Central memory CD4-positive, alpha-beta T cell (primary cell): ENCODE data around the gene UGT3A2.
A peak's percentile ranks its signal among the peaks of the same experiment; 100 is the strongest.

ENCODE experiments used
- DNase-seq: peaks from one replicate; pipeline ENCODE4 v3.0.0; 2022
- total RNA-seq, 3 experiments: gene quantifications; one replicate each; lab custom pipeline; 2026; lab: John Stamatoyannopoulos, UW

The UGT3A2 gene, protein sequence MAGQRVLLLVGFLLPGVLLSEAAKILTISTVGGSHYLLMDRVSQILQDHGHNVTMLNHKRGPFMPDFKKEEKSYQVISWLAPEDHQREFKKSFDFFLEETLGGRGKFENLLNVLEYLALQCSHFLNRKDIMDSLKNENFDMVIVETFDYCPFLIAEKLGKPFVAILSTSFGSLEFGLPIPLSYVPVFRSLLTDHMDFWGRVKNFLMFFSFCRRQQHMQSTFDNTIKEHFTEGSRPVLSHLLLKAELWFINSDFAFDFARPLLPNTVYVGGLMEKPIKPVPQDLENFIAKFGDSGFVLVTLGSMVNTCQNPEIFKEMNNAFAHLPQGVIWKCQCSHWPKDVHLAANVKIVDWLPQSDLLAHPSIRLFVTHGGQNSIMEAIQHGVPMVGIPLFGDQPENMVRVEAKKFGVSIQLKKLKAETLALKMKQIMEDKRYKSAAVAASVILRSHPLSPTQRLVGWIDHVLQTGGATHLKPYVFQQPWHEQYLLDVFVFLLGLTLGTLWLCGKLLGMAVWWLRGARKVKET
- 0 to 0.04 (median 0) reads per million in 3 experiments for total RNA-seq

DNA sequence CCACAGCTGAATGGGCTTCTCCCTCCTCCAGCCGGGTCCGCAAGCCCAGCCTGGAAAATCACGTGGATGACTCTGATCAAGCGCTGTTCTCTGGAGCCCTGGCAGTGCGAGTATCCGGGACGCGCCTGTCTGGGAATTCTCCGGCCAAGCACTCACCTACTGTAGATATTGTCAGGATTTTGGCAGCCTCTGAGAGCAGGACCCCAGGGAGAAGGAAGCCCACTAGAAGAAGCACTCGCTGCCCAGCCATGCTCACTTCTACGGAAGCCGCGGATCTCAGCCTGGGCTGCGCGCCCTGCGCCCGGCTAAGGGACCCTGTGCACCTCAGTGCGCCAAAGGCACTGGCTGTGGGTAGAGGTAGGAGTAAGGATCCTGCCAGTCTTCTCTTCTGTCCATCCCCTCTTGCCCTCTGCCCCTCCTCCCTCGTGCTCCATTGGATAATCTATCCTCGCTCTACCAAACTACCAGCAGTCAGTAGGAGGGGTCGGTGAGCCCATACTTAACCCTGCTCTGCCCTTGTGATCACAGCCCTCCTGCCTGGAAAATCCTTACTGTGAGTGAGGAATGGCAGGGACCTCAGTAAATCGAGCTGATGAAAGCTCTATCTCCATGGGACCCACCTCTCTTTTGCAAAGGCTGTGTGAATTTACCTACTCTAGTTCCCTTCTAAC, at the start of gene UGT3A2:
UGT3A2 (minus strand) TSS at position 343 of the 671 bp plus-strand sequence; CDS start at position 250, 93 bp downstream.
- no peak for DNase-seq

DNA sequence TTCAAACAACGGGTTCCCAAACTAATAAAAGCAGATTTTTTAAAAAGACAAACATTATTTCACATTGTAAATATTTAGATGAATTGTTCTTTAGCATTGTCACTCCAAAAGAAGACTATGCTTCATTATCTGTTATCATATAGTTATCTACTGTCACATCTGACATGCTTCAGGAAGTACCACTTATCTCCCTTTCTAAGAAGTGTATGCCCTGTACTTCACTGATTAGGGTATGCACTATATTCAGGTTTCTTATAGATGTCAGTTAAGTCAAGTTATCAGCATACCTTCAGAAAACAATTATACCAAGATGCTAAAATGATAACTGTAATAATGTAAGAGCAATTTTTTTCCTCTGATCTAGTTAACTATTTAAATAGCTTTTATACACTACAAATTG, 44.6 kb upstream of the UGT3A2 start:
- no peak for DNase-seq

DNA sequence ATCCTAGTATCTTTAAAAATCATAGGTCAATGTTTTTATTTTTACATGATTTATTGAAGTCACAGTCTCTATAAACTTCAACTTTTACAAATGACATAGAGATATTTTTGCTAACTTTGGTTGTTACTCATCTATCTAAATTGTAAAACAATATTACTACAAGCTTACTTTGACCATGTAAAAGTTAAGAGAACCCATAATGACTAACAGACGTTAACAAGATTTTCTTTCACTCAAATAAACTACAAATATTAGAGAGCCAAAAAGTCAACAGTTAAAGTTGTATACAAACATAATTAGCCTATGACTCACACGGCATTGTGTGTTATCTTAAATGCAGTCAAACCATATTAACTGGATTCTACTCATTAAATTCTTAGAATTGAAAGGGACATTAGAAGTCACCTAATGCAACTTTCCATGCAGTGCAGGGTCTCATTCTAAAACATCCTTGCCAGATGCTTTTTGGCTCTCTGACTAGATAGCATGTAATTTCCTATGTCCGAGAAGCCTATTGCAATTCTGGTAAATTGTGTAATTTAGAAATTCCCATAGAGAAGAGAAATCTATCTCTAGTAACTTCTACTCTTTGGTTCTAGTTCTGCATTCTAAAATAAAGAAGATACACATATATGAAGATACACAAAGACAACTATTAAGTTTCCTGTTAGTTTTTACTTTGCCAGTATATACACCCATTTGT, 42.2 kb upstream of the UGT3A2 start:
- no peak for DNase-seq

DNA sequence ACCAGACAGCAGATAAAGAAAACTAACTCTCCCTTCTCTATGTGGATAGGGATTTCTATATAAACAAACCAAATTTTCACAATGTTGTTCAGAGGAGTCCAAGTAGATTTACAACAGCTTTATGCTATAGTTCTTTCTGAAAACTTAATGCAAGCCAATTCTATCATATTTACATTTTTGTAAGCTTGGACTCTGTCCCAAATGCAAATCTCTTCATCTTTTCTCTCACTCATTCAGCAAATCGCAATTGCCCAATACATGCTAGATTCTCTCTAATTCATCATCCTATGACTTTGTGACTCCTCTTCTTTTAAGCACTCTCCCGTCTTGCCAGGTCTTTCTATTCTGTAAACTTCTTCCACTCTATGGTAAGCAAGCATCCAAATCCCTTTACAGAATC, 39.1 kb upstream of the UGT3A2 start:
- no peak for DNase-seq

DNA sequence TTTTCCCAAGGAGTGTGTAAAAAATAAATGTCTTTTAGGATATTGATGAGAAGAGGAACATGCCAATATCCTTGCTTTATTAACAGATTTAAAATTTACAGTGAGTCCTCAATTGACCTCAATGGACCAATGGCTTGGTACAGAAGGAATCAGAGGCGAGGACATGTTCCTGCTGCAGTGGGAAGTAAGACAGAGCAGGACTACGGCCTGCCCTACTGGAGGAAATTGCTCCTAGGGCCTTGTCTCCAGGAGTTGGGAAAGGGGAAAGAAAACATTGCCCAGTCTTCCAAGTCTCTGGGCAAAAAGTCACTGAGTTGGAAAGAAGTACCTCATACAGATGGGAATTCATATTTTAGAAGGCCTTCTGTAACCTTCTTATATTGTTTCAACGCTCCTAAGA, 33.1 kb upstream of the UGT3A2 start:
- DNase-seq, result no peak

DNA sequence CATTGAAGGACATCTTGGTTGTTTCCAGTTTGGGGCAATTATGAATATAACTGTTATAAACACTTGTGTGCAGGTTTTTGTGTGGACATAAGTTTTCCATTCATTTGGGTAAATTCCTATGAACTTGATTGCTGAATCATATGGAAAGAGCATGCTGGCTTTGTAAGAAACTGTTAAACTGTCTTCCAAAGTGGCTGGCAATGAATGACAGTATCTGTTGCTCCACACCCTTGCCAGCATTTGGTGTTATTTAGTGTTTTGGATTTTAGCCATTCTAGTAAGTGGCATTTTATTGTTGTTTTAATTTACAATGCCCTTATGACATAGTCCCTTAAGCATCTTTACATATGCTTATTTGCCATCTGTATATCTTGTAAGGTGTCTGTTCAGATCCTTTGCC, 29.8 kb upstream of the UGT3A2 start:
- DNase-seq, result no peak

DNA sequence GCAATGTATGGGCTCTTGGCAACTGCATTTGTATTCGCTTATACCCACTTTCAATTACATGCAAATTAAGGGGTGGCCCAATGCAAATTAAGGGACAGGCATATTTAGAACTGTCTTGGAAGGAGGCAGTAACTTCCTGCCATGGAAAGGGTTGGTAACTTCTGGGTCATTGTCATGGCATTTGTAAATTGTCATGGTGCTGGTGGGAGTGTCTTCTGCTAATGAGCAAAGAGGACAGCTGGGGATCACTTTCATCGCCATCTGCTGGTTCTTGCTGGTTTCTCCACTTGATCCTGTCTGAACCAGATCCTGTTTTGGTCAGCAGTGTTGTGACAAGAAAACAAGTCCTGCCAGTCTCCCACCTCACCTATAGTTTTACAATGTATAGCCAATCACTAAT, 23.3 kb upstream of the UGT3A2 start:
- DNase-seq, result no peak

DNA sequence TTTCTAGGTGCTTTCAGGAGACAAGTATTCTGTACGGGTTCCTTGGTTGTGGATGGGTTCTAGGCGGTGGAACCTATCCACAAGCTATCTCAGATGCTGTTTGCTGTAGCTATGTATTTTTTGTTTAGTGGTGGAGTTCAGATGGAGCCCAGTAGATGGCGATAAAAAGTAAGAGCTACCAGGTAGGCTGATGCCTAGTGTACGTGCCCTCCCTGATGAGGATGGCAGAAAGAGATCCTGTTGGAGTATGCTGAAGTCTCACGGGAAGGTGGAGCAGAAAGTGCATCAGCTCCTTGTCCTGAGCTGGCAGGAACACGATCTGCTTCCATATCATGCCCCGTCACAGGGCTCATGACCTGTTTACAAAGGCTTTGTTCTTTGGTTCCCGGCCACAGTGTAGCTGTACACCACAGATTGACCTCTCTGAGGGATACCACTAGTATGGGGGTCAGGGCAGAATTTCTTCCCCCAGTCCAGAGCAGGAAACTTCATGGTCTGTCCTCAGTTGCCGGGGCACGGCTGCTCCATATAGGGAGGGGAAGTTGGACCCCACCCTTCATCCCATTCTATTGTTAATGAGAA, 12.6 kb upstream of the UGT3A2 start:
- peak; percentile 6 for DNase-seq

DNA sequence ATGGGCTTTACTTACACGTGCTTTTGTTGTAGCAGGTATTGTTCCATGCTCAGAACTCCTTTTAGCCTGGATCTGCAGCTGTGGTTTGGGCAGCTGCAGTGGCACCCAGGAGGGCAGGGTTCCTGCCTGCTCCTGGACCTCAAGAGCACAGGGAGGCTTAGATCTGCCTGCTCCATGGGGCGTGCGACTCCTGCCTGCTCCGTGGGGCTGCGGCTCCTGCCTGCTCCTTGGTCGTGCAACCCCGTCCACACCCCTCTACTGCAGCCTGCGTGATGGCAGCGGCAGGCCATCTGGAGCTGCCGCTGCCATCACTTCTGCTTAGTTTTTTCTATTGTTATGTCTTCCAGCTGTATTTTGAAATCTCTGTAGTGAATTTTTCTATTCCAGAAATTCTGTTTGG, 11.7 kb upstream of the UGT3A2 start:
- no peak for DNase-seq

DNA sequence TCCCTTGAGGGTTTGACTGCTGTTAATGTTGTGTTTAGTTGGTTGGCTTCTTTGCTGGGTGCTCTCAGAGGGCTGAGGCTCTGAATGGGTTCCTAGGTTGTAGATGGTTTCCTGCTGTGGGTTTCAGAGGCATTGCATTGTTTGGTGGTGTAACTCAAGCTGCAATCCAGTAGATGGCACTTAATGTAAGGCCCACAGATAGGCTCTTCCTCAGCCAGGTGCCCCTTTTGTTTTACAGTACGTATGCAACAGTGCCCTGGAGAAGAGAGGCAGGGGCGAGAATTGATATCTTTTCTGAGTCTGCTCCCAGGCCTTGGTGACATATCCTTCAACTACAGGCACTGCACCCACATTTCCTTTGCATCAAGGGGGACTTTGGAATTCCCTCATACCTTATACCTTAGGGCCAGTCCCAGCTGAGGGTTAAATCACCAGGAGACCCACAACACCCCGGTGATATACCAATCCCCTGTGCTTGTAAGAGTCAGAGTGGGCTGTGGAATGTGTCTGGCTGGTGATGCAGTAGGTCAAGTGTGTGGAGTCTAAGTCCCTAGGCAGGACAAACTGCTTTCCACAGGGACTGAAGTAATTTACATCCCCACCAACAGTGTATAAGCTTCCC, 7.0 kb upstream of the UGT3A2 start:
- no peak for DNase-seq

DNA sequence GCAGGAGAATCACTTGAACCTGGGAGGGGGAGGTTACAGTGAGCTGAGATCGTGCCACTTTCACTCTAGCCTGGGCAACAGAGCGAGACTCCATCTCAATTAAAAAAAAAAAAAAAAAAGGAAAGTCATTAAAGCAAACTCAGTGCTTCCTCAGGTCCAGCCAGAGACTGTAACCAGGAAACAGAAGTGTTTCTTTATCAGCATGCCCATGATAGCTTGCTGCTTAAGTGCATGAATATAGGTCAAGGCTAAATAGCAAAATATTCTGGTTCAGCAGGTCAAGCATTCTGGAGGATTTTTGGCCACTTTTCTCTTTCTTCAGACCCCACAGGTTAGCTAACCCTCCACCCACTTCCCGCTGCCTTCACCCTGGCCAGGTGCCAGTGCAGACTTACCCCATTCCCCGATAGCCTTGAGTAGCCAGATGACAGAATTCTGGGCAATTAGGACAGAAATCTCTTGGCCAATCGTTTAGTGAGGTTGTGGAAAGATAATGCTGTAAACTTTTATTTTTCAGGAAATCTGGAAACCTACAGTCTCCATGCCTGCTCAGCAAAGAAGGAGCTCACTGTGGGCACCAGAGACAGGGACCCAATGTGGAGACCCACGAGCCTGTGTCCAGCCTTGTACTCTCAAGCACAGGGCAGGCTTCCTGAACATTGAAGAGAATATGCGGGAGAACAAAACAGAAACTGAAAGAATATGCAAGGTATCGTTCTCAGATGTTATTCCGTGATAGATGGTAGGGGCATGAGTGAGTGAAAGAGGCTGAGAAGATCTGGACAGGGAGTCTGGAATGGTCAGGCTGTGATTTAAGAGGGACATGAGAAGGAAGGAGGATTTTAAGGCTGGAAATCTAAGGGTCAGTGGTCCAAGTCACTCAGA, 4.2 kb upstream of the UGT3A2 start:
- no peak for DNase-seq

DNA sequence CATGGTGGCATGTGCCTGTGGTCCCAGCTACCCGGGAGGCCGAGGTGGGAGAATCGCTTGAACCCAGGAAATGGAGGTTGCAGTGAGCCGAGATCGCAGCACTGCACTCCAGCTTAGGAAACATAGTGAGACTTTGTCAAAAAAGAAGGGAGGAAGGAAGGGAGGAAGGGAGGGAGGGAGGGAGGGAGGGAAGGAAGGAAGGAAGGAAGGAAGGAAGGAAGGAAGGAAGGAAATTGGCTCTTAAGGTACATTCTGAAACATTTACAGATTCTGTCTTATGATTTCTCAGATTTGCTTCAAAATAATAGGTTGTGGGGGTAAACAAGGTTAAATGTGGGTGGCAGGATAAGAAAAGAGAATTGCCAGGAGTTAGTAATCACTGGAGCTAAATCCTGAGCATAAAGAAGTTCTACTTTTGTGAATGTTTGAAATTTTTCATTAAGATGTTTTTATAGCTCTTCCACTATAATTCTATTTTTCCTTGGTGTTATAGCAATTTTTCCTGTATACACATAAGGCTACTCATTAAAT, 2.1 kb upstream of the UGT3A2 start:
- no peak for DNase-seq

DNA sequence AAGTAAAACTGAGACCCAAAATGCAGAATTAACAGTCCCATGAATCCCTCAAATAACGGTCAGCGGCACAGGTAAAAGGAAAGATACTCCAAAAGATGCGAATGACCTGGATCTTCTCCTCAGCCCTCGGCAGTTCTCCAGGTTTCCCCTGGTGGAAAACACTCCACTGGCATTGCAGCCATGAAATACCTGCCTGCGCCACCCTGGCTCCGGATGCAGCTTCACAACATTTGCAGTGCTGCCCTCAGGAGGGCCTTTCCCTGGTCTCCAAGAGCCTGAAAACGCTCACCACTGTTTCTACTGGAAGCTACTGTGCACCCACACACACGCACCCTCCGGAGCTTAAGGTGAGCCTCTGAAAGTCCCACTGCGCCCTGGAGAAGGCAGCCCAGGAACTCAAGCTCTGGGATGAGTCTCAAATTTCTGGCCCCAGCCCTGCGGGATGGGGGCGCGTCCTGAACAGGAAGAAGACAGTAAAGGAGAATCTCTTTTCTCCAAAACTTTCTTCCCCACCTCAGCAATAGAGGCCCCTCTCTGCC, 612 bp downstream of the UGT3A2 start:
- DNase-seq, result no peak

DNA sequence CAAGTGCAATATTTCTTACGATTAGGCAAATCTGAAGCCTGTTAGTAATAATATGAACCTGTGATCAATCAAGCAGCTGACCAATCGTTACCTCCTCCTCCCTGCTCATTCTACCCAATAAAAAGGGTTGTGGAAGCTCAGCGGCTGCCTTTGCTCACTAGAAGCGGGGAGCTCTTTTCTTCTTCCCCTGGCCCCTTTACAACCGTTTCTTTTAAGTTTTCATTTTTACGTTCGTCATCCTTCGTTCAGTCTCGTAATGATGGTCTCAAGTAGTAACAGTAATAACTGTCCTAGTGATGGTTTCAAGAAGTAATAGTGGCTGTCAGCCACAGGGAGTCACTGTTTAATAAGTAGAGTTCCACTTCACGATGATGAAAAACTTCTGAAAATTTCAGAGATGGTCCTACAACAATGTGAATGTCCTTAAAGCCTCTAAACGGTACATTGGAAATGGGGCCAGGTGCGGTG, 6.2 kb downstream of the UGT3A2 start:
- DNase-seq, result no peak

DNA sequence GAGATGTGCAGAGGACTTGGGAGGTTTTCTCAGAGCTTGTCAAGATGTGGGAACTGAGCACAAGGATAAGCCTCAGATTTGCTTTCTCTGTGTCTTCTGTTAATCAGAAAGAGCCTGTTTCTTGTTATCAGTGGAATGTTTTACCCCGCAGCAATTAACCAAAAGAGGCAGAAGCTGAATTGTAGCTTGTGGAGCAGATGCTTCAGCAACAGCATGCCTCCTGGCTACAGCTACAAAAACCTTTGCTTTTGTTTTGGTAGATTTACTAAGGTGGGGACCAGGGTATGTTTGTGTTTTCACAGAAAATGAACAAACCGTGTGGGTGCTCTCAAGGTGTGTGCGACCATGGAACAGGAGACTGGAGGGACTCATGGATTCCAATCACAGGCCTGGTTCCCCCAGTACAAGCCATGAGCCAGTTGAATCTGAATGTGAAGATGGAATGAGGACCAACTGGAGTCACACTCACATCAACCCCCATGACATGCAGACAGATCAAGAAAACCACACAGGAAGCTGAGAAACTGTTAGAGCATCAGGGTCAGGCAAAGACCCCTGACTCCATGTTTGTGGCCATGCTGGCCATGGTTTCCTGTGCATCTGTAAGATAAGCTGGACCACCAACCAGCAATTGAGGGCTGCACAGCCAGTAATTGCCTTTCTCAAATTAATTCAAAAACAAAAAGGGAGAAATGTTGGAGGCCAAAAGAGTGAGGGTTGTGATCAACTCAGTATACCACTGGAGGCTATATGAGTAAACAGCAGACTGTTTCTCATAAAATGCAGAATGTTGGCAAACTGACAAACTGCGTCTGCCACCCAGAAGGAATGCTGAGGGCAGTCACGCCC, 6.9 kb downstream of the UGT3A2 start:
- no peak for DNase-seq

DNA sequence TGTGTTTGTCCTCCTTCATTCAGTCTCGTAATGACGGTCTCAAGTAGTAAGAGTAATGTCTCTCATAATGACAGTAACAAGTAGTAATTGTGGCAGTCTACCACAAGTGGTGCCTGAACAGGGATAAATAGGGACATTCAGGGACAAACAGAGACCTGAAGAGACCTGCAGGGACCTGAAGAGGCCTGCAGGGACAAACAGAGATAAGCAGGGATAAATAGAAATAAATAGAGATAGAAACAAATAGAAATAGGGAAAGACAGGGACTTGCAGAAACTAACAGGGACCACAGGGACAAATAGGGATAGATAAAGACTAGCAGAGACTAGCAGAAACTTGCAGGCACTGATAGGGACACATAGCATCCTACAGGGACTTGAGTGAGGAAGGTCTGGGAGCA, 7.9 kb downstream of the UGT3A2 start:
- no peak for DNase-seq

DNA sequence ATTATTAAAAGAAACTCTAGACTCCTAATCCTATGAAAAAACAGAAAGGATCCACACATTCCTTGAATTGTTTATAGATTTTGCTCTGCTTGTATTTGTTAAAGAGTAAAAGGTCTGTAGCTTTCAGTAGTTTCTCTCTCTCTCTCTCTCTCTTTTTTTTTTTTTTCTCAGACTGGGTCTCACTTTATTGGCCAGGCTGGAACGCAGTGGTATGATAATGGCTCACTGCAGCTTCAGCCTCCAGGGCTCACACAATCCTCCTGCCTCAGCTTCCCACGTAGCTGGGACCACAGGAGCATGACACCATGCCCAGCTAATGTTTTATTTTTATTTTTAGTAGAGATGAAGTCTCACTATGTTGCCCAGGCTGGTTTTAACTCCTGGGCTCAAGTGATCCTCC, 9.3 kb downstream of the UGT3A2 start:
- DNase-seq, result no peak

DNA sequence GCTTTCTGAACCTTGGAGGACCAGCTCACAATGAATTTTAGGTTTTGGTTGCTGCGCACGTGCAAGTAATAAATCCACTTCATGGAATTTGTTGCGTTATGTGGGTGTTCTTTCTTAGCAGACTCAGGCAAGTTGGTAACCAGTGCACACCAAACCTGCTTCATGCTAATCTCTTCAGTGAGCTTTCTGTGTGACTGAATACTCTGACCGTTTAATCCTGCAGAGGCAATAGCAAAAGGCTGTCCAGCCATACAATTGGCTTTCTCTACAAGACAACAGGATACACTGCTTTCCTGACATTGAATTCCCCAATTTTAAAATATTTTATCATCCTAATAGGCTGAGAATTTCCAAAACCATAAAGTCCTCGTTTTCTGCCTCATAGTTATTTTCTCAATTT, 10.3 kb downstream of the UGT3A2 start:
- no peak for DNase-seq

DNA sequence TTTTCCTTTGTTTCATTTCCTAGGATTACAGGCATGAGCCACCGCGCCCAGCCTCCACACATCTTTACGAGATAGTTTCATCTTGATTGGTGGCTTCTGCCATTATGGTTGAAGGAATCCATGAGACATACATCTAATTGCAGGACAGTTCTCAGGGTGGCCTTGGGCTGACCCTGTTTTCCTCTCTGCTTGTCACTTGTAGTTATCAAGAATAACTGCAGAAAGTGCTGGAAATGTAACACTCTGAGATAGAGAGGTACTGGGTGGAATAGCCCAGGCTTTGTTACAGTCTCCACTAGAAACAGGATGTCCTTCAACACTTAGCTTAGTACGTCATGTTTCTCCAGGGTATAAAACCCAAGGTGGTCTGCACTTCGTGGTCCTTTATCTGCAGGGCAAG, 10.7 kb downstream of the UGT3A2 start:
- DNase-seq, result no peak

DNA sequence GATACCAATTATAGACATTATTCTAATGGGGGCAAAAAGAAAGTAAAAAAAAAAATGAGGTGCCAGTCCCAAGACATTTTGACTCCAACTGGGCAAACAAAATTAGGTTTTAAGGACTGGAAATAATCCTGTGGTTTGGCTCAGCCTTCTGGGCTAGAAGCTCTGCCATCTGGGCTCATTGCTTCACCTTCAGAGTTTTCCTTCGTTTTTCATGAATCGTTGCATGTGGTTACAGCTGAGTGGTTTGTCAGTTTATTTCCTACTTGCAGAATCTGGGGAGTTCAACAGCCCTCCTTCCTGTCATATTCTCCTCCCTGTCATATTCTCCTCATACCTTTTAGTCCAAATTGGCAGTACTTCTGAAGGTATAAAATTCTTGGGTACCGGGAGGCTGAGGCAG, 12.0 kb downstream of the UGT3A2 start:
- no peak for DNase-seq
